GM21529 (cell line): Measurements from ENCODE around the gene EIF2S2.

Source experiments
- ATAC-seq: cut with Tn5 transposase; IDR thresholded peaks from one replicate; pipeline ENCODE4 v1.9.1; 2021; ENCODE audit not compliant: unreplicated experiment

The EIF2S2 gene

GRCh38 chr20:34065260-34065659 is 46.8 kb downstream of the EIF2S2 start:
- ATAC-seq, result no peak

- ATAC-seq, result no peak
Measured at GRCh38 chr20:34064286-34064685, 47.8 kb downstream of the EIF2S2 start.

GRCh38 chr20:34062570-34063482 is 49.2 kb downstream of the EIF2S2 start:
- ATAC-seq, result no peak

GRCh38 chr20:34061695-34062094 is 50.3 kb downstream of the EIF2S2 start:
- ATAC-seq, result peak; percentile 60

GRCh38 chr20:34060970-34061369 is 51.1 kb downstream of the EIF2S2 start:
- ATAC-seq, result no peak

- no peak for ATAC-seq
Measured at GRCh38 chr20:34058831-34059230, 53.2 kb downstream of the EIF2S2 start.

GRCh38 chr20:34055290-34055689 is 56.8 kb downstream of the EIF2S2 start:
- ATAC-seq, result no peak

- ATAC-seq, result no peak
Measured at GRCh38 chr20:34052414-34052813, 59.6 kb downstream of the EIF2S2 start.

GRCh38 chr20:34049897-34050695 is 61.9 kb downstream of the EIF2S2 start:
- no peak for ATAC-seq

GRCh38 chr20:34049389-34049788 is 62.7 kb downstream of the EIF2S2 start:
- ATAC-seq, result no peak

- no peak for ATAC-seq
Measured at GRCh38 chr20:34047917-34048316, 64.1 kb downstream of the EIF2S2 start.

GRCh38 chr20:34047010-34047687 is 64.9 kb downstream of the EIF2S2 start:
- no peak for ATAC-seq

GRCh38 chr20:34045930-34046725 is 65.9 kb downstream of the EIF2S2 start:
- ATAC-seq, result no peak

GRCh38 chr20:34045294-34045693 is 66.7 kb downstream of the EIF2S2 start:
- no peak for ATAC-seq

- no peak for ATAC-seq
Measured at GRCh38 chr20:34043025-34043424, 69.0 kb downstream of the EIF2S2 start.

GRCh38 chr20:34042262-34042661 is 69.8 kb downstream of the EIF2S2 start:
- no peak for ATAC-seq

GRCh38 chr20:34041226-34041625 is 70.8 kb downstream of the EIF2S2 start:
- no peak for ATAC-seq

GRCh38 chr20:34040300-34040995 is 71.6 kb downstream of the EIF2S2 start:
- no peak for ATAC-seq
